Aorta (tissue), 5 donors: ENCODE data around the gene TRAF7. TPM values are rescaled to one million over a fixed set of nuclear protein-coding genes. Genes with fewer than 3 reads are reported as not detected.

Experiments used
- ATAC-seq: fragments of 200-7000 bp; cut with Tn5 transposase; one replicate; pipeline ENCODE4 v1.9.1; 2022; ENCODE audit warnings: moderate library complexity; ENCODE audit not compliant: low FRiP score
- DNase-seq, 2 donors: peaks; one replicate each; pipeline ENCODE4 v3.0.0-alpha.2; 2020
- H3K27ac ChIP-seq, 2 donors: one replicate each; pipeline ENCODE4 v1.5.1; 2013; ENCODE audit warnings: low read length in 2 of 2, mild to moderate bottlenecking in 2 of 2, moderate library complexity in 2 of 2, control low read depth in 1 of 2, inconsistent platforms in 1 of 2, low read depth in 1 of 2
- H3K27me3 ChIP-seq, 2 donors: one replicate each; pipeline ENCODE4 v1.6.1; 2013; ENCODE audit warnings: control low read depth in 1 of 2, low read length in 1 of 2, mild to moderate bottlenecking in 1 of 2, moderate library complexity in 1 of 2; ENCODE audit not compliant: insufficient read depth in 2 of 2, control insufficient read depth in 1 of 2
- H3K36me3 ChIP-seq, 2 donors: one replicate each; pipeline ENCODE4 v1.6.1; 2013; ENCODE audit warnings: control low read depth in 1 of 2, low read length in 1 of 2, mild to moderate bottlenecking in 1 of 2; ENCODE audit not compliant: insufficient read depth in 2 of 2, control insufficient read depth in 1 of 2
- H3K4me1 ChIP-seq, 2 donors: one replicate each; pipeline ENCODE4 v1.6.1; 2013; ENCODE audit warnings: low read length in 2 of 2, control low read depth in 1 of 2, mild to moderate bottlenecking in 1 of 2, moderate library complexity in 1 of 2; ENCODE audit not compliant: insufficient read depth in 2 of 2, control insufficient read depth in 1 of 2
- H3K4me3 ChIP-seq, 2 donors: one replicate each; pipeline ENCODE4 v1.5.1; 2013; ENCODE audit warnings: low read length in 2 of 2, control low read depth in 1 of 2, mild to moderate bottlenecking in 1 of 2
- H3K9me3 ChIP-seq: one replicate; pipeline ENCODE4 v1.6.1; 2013; ENCODE audit warnings: mild to moderate bottlenecking, low read length; ENCODE audit not compliant: control insufficient read depth
- WGBS, 2 donors: extraction: QIAGEN DNeasy Blood & Tissue Kit; methylation state at CpG; one replicate each; pipeline ENCODE4 v1.1.7; 2013; 5-methylcytosine and 5-hydroxymethylcytosine counted together
- intact Hi-C, 2 donors: fragments of 100-400 bp; cut with DNase I; formaldehyde crosslinking; loops; one replicate each; pipeline versions ENCODE4 v1.14.2 to v1.15.0; 2022
- polyA plus RNA-seq, 2 donors: library from polyadenylated mRNA; stranded (reverse); fragments of 200-250 nt; gene quantifications; one replicate each; pipeline ENCODE4 v1.2.3, GENCODE V29; 2013
- total RNA-seq, 2 donors: library from RNA; stranded (reverse); fragmentation: NEBNext Ultra II Directional; extraction: Animal tissue kit (Norgen Biotek cat#: 25700); gene quantifications; one replicate each; pipeline ENCODE4 v1.2.1, GENCODE V29; 2021
- donor health status: healthy with polysubstance abuse.
- donor health status: Bipolar disorder and iron deficiency.
- donor health status: DM: no; HTN: no; CAD: no.
- donor health status: DM: no; HTN: no; CAD: no.
- donor health status: DM: yes; HTN: yes; CAD: no.

TRAF7 gene
- total and polyA plus RNA-seq, 4 donors: 24.4 to 54.4 (median 42.8) TPM

DNA sequence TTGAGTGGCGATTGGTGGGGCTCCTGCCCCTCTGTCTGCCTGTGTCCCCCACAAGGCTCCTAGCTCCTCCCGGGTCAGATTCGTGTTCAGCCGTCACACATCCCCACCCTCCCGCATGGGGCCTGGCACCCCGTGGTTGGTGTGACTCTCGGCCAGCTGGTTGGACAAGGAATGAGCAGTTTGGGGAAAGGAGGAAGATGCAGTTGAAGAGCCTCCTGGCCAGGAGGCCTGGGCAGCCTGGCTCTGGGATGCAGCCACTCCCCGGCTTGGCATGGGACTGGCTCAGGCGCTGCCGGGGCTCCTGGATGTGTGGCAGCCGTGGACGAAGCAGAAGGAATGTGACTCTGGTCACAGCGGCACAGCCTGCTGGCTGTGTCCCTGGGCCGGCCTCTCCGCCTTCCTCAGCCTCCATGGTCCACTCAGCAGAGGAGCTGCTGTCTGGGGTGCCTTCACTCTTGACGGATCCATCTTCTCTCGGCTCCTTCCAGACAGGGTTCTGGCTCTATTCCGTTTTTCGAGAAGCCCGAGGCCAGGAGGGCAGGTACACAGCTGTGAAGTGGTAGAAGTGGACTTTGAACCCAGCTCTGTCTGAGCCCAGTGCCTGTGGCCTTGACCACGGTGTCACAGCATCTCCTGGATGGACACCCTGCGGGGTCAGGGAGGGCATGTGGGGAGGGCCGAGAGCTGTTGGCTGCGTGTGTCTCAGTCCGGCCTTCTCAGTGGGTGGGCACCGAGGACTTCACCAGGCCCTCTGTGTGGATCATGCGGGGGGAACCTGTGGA lies 2.1 kb downstream of the TRAF7 start:
- Histone ChIP-seq H3K27ac (no peak overlapping the region), H3K36me3 (no peaks in the 10 kb centered on the region), H3K4me1 (no peaks in the 10 kb centered on the region), H3K27me3 (no peaks in the 10 kb centered on the region), H3K4me3 (no peak overlapping the region), H3K9me3 (no peaks in the 10 kb centered on the region)
- ATAC-seq (no peak), DNase-seq (peak in 1 of 2 donors; percentile 49)
- intact Hi-C loops: loop anchor here in 1 of 2 donors (10.0 kb wide), 1 partner anchor 97 kb away; the partner anchor contains the start of gene ECI1
- 80 to 84% methylated on average over 27 of the region's 27 CpGs for WGBS, 2 donors

- no peak for DNase-seq
- intact Hi-C loops: loop anchor here in 1 of 2 donors (10.0 kb wide), 1 partner anchor 97 kb away; the partner anchor contains the start of gene ECI1
- no peak overlapping the region for H3K4me3 ChIP-seq
- no peaks in the 10 kb centered on the region for H3K4me1 ChIP-seq
- H3K36me3 ChIP-seq: no peaks in the 10 kb centered on the region
- no peak for ATAC-seq
- H3K27me3 ChIP-seq: no peaks in the 10 kb centered on the region
- no peak overlapping the region for H3K27ac ChIP-seq
- 86 to 88% methylated on average over 15 of the region's 15 CpGs for WGBS, 2 donors
- H3K9me3 ChIP-seq: no peaks in the 10 kb centered on the region
These were observed 2.7 kb downstream of the TRAF7 start for GRCh38 chr16:2158262-2158638.

DNA sequence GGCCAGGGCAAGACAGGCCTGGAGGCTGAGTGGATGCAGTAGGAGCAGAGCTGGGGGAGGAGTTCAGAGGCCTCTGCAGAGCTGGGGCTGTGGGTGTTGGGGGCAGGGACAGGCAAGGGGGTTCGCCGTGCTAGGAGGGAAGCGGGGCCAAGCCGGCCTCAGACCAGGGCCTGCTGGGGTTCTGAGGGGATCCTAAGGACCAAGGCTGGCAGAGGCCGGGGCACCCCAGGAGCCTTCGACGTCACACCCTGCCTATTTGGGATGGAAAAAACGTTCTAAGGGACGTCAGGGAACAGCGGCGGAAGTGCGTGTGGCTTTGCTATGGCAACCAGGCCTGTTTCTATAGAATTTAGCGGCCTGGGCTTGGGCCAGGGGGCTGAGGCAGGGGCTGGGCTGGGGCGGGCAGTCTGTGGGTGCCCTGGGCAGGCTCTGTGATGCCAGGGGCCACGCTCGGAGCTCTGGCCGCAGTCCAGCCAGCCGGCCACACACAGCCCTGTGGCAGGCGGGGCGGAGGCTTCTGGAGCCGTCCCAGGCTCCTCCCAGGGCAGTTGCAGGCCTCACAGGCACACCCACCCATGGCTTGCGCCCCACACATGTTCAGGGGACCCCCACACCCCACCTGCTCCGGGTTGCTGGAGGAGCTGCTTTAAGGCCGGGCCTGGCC lies 3.7 kb downstream of the TRAF7 start:
- Histone ChIP-seq H3K4me1 (no peaks in the 10 kb centered on the region), H3K27ac (no peak overlapping the region), H3K9me3 (no peaks in the 10 kb centered on the region), H3K36me3 (no peaks in the 10 kb centered on the region), H3K27me3 (no peaks in the 10 kb centered on the region), H3K4me3 (no peak overlapping the region)
- ATAC-seq (peak; percentile 31), DNase-seq (peak; percentile 70 to 83)
- intact Hi-C loops: loop anchor here in 1 of 2 donors (10.0 kb wide), 1 partner anchor 95 kb away; the partner anchor contains the start of gene ECI1
- WGBS, 2 donors: 35 to 40% methylated on average over 21 to 24 of the region's 24 CpGs

GRCh38 chr16:2160915-2161551 lies 5.5 kb downstream of the TRAF7 start:
- H3K4me3 ChIP-seq: no peak overlapping the region
- intact Hi-C loops: no loop called here
- H3K27ac ChIP-seq: no peak overlapping the region
- H3K27me3 ChIP-seq: no peaks in the 10 kb centered on the region
- 62 to 66% methylated on average over 12 to 20 of the region's 20 CpGs for WGBS, 2 donors
- no peaks in the 10 kb centered on the region for H3K4me1 ChIP-seq
- DNase-seq (no peak), ATAC-seq (no peak)
- H3K9me3 ChIP-seq: no peaks in the 10 kb centered on the region
- no peaks in the 10 kb centered on the region for H3K36me3 ChIP-seq

DNA sequence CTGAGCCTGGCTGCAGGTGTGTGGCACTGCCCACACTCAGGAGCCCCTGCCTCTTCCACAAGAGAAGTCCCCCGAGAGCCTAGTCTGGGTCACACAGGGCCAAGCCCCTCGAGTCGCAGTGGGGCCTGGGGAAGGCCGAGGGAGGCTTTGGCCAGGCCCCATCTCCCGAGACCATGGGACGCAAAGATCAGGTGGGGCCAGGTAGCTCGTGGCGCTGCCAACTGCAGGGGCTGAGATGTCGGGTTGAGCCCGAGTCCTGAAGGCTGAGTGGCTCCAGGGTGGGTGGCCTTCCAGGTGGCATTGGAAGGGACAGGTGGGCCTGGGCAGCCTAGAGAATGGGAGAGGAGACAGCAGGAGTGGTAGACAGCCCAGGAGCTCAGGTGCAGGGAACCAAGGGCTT lies 6.3 kb downstream of the TRAF7 start:
- no peak overlapping the region for H3K4me3 ChIP-seq
- ATAC-seq: no peak
- intact Hi-C loops: no loop called here
- H3K27me3 ChIP-seq: no peaks in the 10 kb centered on the region
- DNase-seq: no peak
- WGBS, 2 donors: 92 to 94% methylated on average over 10 of the region's 10 CpGs
- no peaks in the 10 kb centered on the region for H3K36me3 ChIP-seq
- H3K27ac ChIP-seq: no peak overlapping the region
- H3K4me1 ChIP-seq: no peaks in the 10 kb centered on the region
- no peaks in the 10 kb centered on the region for H3K9me3 ChIP-seq

GRCh38 chr16:2162676-2163118 lies 7.1 kb downstream of the TRAF7 start:
- H3K4me1 ChIP-seq: no peaks in the 10 kb centered on the region
- ATAC-seq (no peak), DNase-seq (no peak)
- no peak overlapping the region for H3K4me3 ChIP-seq
- no peak overlapping the region for H3K27ac ChIP-seq
- intact Hi-C loops: no loop called here
- H3K27me3 ChIP-seq: no peaks in the 10 kb centered on the region
- no peaks in the 10 kb centered on the region for H3K36me3 ChIP-seq
- no peaks in the 10 kb centered on the region for H3K9me3 ChIP-seq
- WGBS, 2 donors: 86 to 89% methylated on average over 13 of the region's 13 CpGs

DNA sequence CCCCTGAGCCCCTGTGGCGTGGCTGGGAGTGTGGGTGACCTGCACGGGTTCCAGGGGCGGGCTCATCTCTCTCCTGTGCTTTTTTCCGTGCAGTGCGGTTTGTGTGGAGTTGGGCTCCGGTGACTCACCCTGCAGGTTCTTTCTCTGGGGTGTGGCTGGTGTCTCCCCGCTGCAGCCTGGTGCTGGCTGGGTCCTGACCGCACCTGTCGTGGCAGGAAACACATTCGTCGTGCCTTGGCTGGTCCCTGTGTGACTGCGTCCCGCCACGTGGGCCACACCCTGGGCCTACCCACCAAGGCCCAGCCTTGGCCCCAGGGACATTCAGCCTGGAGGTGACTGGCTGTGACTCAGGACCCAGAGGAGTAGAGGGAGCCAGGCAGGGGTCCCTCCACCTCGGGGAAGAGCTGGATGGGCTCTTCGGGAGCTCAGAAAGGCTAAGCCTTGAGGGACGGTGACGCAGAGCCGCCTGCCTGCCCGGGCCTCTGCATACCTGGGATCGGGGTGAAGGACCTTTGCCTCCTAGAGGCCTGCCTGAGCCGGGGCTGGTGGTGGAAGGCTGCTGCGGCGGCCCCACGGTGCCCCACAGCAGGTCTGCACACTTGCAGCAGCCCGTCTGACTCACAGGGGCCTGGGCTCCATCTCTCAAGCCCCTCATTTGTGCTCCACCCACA lies 7.8 kb downstream of the TRAF7 start:
- intact Hi-C loops: no loop called here
- Histone ChIP-seq H3K36me3 (peaks cover 0 to 2% of the 10 kb centered on the region in 2 donors), H3K9me3 (no peaks in the 10 kb centered on the region), H3K4me3 (no peak overlapping the region), H3K4me1 (no peaks in the 10 kb centered on the region), H3K27me3 (no peaks in the 10 kb centered on the region), H3K27ac (no peak overlapping the region)
- ATAC-seq: no peak
- no peak for DNase-seq
- 94 to 96% methylated on average over 25 to 26 of the region's 26 CpGs for WGBS, 2 donors

DNA sequence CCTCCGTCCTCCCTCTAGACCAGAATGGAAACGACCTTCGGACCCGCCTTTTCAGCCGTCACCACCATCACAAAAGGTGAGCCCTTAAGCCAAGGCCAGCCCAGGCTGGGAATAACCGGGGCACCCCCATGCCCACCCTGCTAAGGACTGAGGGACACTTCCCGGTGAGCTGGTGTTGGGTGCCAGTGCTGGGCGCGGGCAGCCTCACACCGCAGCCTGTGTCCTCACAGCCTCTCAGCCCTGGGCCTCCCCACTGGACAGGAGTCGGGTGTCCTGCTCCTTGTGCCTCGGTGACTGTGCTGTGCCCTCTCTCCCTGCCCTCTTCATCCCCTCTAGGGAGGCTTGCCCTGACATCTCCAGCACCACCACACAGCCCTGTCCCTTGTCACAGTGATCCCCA lies 10.3 kb downstream of the TRAF7 start:
- DNase-seq: no peak
- intact Hi-C loops: no loop called here

More for the DNA sequence above, 10.3 kb downstream of the TRAF7 start:
- no peak for ATAC-seq
- no peaks in the 10 kb centered on the region for H3K27me3 ChIP-seq
- no peak overlapping the region for H3K4me3 ChIP-seq
- peaks cover 0 to 2% of the 10 kb centered on the region in 2 donors for H3K36me3 ChIP-seq
- H3K27ac ChIP-seq: no peak overlapping the region
- H3K9me3 ChIP-seq: no peaks in the 10 kb centered on the region
- WGBS, 2 donors: 92 to 94% methylated on average over 11 to 12 of the region's 12 CpGs
- H3K4me1 ChIP-seq: no peaks in the 10 kb centered on the region
